SU-DHL-6 (cell line): ENCODE data around the gene RYR2.

Experiments used
- H2AFZ ChIP-seq: fragments of 200-600 bp; sonication (generic); 2 replicates; pipeline ENCODE4 v1.6.1; 2014; ENCODE audit warnings: low read depth, mild to moderate bottlenecking, moderate library complexity, mixed read lengths, antibody characterized with exemption, low read length; ENCODE audit not compliant: severe bottlenecking
- H3F3A ChIP-seq: fragments of 200-600 bp; shearing (Covaris generic); 2 replicates; pipeline ENCODE4 v1.6.0; 2016; ENCODE audit warnings: antibody characterized with exemption, mild to moderate bottlenecking; ENCODE audit not compliant: insufficient read depth
- H3K27ac ChIP-seq: fragments of 200-600 bp; sonication (generic); 2 replicates; pipeline ENCODE4 v1.5.1; 2016; ENCODE audit warnings: low read depth, mild to moderate bottlenecking, low read length, moderate library complexity, mixed read lengths
- H3K27me3 ChIP-seq: fragments of 200-600 bp; sonication (generic), shearing (Covaris generic); 2 replicates; pipeline ENCODE4 v1.6.0; 2014; ENCODE audit warnings: mild to moderate bottlenecking, low read length
- H3K36me3 ChIP-seq: fragments of 200-600 bp; sonication (generic); 2 replicates; pipeline ENCODE4 v1.6.1; 2014; ENCODE audit warnings: mild to moderate bottlenecking, low read length, mixed read lengths
- H3K4me2 ChIP-seq: fragments of 300-600, 200-600 bp; shearing (Covaris generic), sonication (generic); 2 replicates; pipeline ENCODE4 v1.6.0; 2014; ENCODE audit warnings: low read length, low read depth, mild to moderate bottlenecking; ENCODE audit not compliant: poor library complexity, severe bottlenecking
- H3K4me3 ChIP-seq: fragments of 200-600 bp; sonication (generic); 2 replicates; pipeline ENCODE4 v1.5.1; 2014; ENCODE audit warnings: antibody characterized with exemption, low read length, mild to moderate bottlenecking, mixed read lengths; ENCODE audit not compliant: insufficient read depth, poor library complexity, severe bottlenecking
- H3K79me2 ChIP-seq: fragments of 200-600 bp; sonication (generic); 2 replicates; pipeline ENCODE4 v1.6.1; 2014; ENCODE audit warnings: mild to moderate bottlenecking, low read length, moderate library complexity; ENCODE audit not compliant: insufficient read depth
- H3K9ac ChIP-seq: fragments of 200-600 bp; sonication (generic); 2 replicates; pipeline ENCODE4 v1.7.0; 2014; ENCODE audit warnings: mild to moderate bottlenecking, low read length
- H3K9me2 ChIP-seq: fragments of 200-600 bp; sonication (generic); replicated peaks from 2 replicates; pipeline ENCODE4 v1.6.1; 2014; ENCODE audit warnings: low read length; ENCODE audit not compliant: insufficient read depth
- H3K9me3 ChIP-seq: fragments of 200-600 bp; sonication (generic); 2 replicates; pipeline ENCODE4 v1.6.1; 2014; ENCODE audit warnings: low read length, mixed read lengths; ENCODE audit not compliant: insufficient read depth
- H4K20me1 ChIP-seq: fragments of 200-600 bp; sonication (generic); 2 replicates; pipeline ENCODE4 v1.6.1; 2014; ENCODE audit warnings: low read depth, mild to moderate bottlenecking, antibody characterized with exemption, low read length, moderate library complexity, mixed read lengths
- EZH2phosphoT487 ChIP-seq: fragments of 200-600 bp; sonication (generic), shearing (Covaris generic); conservative IDR thresholded peaks from 2 replicates; pipeline ENCODE4 v1.6.1; 2018; ENCODE audit warnings: mild to moderate bottlenecking, antibody characterized with exemption, low read length, moderate library complexity, mixed read lengths
- TF ChIP-seq, protein P1 (sequence below): fragments of 200-600 bp; sonication (generic); IDR thresholded peaks from one replicate; pipeline ENCODE4 v1.5.1; 2017; ENCODE audit warnings: antibody characterized with exemption, mild to moderate bottlenecking, low read length, moderate library complexity; ENCODE audit not compliant: insufficient read depth, poor library complexity, severe bottlenecking

Gene RYR2

GRCh38 chr1:237444120-237444790 is 402.3 kb downstream of the RYR2 start:
- no peaks in the 10 kb centered on the region for H3K9me2 ChIP-seq
- H4K20me1 ChIP-seq, result no peaks in the 10 kb centered on the region
- no peaks in the 10 kb centered on the region for H3K36me3 ChIP-seq
- no peak overlapping the region for H3K27ac ChIP-seq
- H2AFZ ChIP-seq, result no peak overlapping the region
- no peak overlapping the region for H3K4me2 ChIP-seq
- no peak overlapping the region for H3K4me3 ChIP-seq
- H3F3A ChIP-seq, result no peaks in the 10 kb centered on the region
- no peak for TF ChIP-seq EZH2phosphoT487
- TF ChIP-seq, protein P1, sequence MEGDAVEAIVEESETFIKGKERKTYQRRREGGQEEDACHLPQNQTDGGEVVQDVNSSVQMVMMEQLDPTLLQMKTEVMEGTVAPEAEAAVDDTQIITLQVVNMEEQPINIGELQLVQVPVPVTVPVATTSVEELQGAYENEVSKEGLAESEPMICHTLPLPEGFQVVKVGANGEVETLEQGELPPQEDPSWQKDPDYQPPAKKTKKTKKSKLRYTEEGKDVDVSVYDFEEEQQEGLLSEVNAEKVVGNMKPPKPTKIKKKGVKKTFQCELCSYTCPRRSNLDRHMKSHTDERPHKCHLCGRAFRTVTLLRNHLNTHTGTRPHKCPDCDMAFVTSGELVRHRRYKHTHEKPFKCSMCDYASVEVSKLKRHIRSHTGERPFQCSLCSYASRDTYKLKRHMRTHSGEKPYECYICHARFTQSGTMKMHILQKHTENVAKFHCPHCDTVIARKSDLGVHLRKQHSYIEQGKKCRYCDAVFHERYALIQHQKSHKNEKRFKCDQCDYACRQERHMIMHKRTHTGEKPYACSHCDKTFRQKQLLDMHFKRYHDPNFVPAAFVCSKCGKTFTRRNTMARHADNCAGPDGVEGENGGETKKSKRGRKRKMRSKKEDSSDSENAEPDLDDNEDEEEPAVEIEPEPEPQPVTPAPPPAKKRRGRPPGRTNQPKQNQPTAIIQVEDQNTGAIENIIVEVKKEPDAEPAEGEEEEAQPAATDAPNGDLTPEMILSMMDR, result no peak
- no peaks in the 10 kb centered on the region for H3K27me3 ChIP-seq
- no peaks in the 10 kb centered on the region for H3K9me3 ChIP-seq
- H3K9ac ChIP-seq, result no peak overlapping the region
- no peaks in the 10 kb centered on the region for H3K79me2 ChIP-seq

- no peaks in the 10 kb centered on the region for H3K9me3 ChIP-seq
- no peak overlapping the region for H3K4me3 ChIP-seq
- H2AFZ ChIP-seq, result no peak overlapping the region
- no peaks in the 10 kb centered on the region for H3K9me2 ChIP-seq
- TF ChIP-seq EZH2phosphoT487, result no peak
- TF ChIP-seq, protein P1, result no peak
- H3K79me2 ChIP-seq, result no peaks in the 10 kb centered on the region
- H3F3A ChIP-seq, result no peaks in the 10 kb centered on the region
- no peaks in the 10 kb centered on the region for H4K20me1 ChIP-seq
- H3K9ac ChIP-seq, result no peak overlapping the region
- no peaks in the 10 kb centered on the region for H3K27me3 ChIP-seq
- no peak overlapping the region for H3K27ac ChIP-seq
- no peak overlapping the region for H3K4me2 ChIP-seq
- no peaks in the 10 kb centered on the region for H3K36me3 ChIP-seq
Measured at GRCh38 chr1:237448042-237448441, 406.1 kb downstream of the RYR2 start.

DNA sequence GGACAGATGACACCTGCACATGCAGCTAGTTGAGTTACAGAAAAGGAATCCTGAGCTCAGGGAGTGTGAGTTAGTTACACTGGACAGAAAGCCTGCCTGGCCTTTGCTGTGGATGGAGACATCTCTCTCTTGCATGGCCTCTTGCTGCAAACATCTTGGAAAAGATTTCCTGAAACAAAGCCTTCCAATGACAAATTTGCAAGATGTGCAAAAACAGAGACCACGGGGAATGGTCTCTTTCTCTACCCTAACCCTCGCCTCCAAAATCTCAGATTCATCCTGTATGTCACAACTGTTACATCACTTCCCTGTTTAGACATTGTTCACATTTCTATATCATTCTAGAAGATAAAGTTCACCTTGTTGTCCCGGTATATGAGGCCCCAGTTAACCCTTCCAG is 415.6 kb downstream of the RYR2 start:
- Histone ChIP-seq H2AFZ (no peak overlapping the region), H4K20me1 (no peaks in the 10 kb centered on the region), H3K9ac (no peak overlapping the region), H3F3A (no peaks in the 10 kb centered on the region), H3K4me3 (no peak overlapping the region), H3K36me3 (no peaks in the 10 kb centered on the region), H3K27ac (no peak overlapping the region), H3K79me2 (no peaks in the 10 kb centered on the region), H3K4me2 (no peak overlapping the region), H3K9me3 (no peaks in the 10 kb centered on the region), H3K9me2 (no peaks in the 10 kb centered on the region), H3K27me3 (no peaks in the 10 kb centered on the region)
- TF ChIP-seq, protein P1, result no peak
- no peak for TF ChIP-seq EZH2phosphoT487
